HEK293 (cell line): Measurements from ENCODE around the gene RBFOX2.
A peak's percentile ranks its signal among the peaks of the same experiment; 100 is the strongest.

Experiments used
- CTCF ChIA-PET: fragments of 350-600 bp; formaldehyde crosslinking; extraction: SDS; loops from one replicate; lab custom pipeline; 2021; ENCODE audit warnings: antibody characterized with exemption; lab: Yijun Ruan, JAX
- POLR2A ChIA-PET: fragments of 300-600 bp; formaldehyde crosslinking; extraction: SDS; loops from one replicate; lab custom pipeline; 2020; ENCODE audit warnings: antibody characterized with exemption, inconsistent platforms; lab: Yijun Ruan, JAX
- H3K27ac ChIP-seq: fragments of 200-500 bp; sonication (Bioruptor generic); 2 replicates; pipeline ENCODE4 v1.5.1; 2014; ENCODE audit warnings: low read depth, low read length, control low read depth, inconsistent platforms; ENCODE audit errors: extremely low read depth
- H3K36me3 ChIP-seq, 2 experiments: fragments of 200-500 bp in 1 of 2; sonication (Bioruptor generic) in 1 of 2; 1 replicate in 1 of 2; 2 replicates in 1 of 2; pipeline ENCODE4 v1.5.1; 2014 to 2017; ENCODE audit warnings: inconsistent platforms in 2 of 2, low read length in 2 of 2; ENCODE audit not compliant: control insufficient read depth in 2 of 2, insufficient read depth in 1 of 2
- H3K4me1 ChIP-seq: fragments of 200-500 bp; sonication (Bioruptor generic); 2 replicates; pipeline ENCODE4 v1.5.1; 2014; ENCODE audit warnings: mild to moderate bottlenecking, low read length, inconsistent platforms; ENCODE audit not compliant: control insufficient read depth, insufficient read depth
- H3K4me3 ChIP-seq: 2 replicates; pipeline ENCODE4 v1.5.1; 2011; ENCODE audit warnings: low read depth, mild to moderate bottlenecking, control low read depth, low read length, moderate library complexity
- H3K9me3 ChIP-seq: fragments of 200-500 bp; sonication (Bioruptor generic); 2 replicates; pipeline ENCODE4 v1.5.1; 2014; ENCODE audit warnings: low read depth, low read length, inconsistent platforms; ENCODE audit not compliant: control insufficient read depth, insufficient read depth
- CTCF ChIP-seq: fragments of 450-650 bp; formaldehyde crosslinking; IDR thresholded peaks from 2 replicates; pipeline ENCODE4 v1.5.1; 2016; ENCODE audit warnings: missing biosample characterization, missing genetic modification characterization
- EGR2 ChIP-seq: fragments of 450-650 bp; formaldehyde crosslinking; IDR thresholded peaks from 2 replicates; pipeline ENCODE4 v1.5.1; 2016; ENCODE audit warnings: low read depth, missing biosample characterization, missing genetic modification characterization
- OSR2 ChIP-seq: fragments of 450-650 bp; formaldehyde crosslinking; IDR thresholded peaks from 2 replicates; pipeline ENCODE4 v1.5.1; 2016; ENCODE audit warnings: missing biosample characterization, missing genetic modification characterization
- PRDM1 ChIP-seq: fragments of 450-650 bp; formaldehyde crosslinking; IDR thresholded peaks from 2 replicates; pipeline ENCODE4; 2016; ENCODE audit warnings: missing biosample characterization, missing genetic modification characterization
- PRDM6 ChIP-seq: fragments of 450-650 bp; formaldehyde crosslinking; IDR thresholded peaks from 2 replicates; pipeline ENCODE4 v1.5.1; 2017; ENCODE audit warnings: missing biosample characterization, missing genetic modification characterization
- RBAK ChIP-seq: fragments of 450-650 bp; formaldehyde crosslinking; IDR thresholded peaks from 2 replicates; pipeline ENCODE4 v1.5.1; 2016; ENCODE audit warnings: missing biosample characterization, missing genetic modification characterization
- YY1 ChIP-seq: fragments of 450-650 bp; formaldehyde crosslinking; IDR thresholded peaks from 2 replicates; pipeline ENCODE4 v1.5.1; 2018; ENCODE audit warnings: missing biosample characterization, missing genetic modification characterization
- ZBTB17 ChIP-seq: fragments of 450-650 bp; formaldehyde crosslinking; IDR thresholded peaks from 2 replicates; pipeline ENCODE4 v1.5.1; 2016; ENCODE audit warnings: missing biosample characterization, missing genetic modification characterization
- ZBTB48 ChIP-seq: fragments of 450-650 bp; formaldehyde crosslinking; IDR thresholded peaks from 2 replicates; pipeline ENCODE4 v1.5.1; 2016; ENCODE audit warnings: missing biosample characterization, missing genetic modification characterization
- ZBTB6 ChIP-seq: fragments of 450-650 bp; formaldehyde crosslinking; IDR thresholded peaks from 2 replicates; pipeline ENCODE4 v1.5.1; 2017; ENCODE audit warnings: missing biosample characterization, missing genetic modification characterization
- ZFHX2 ChIP-seq: fragments of 450-650 bp; formaldehyde crosslinking; conservative IDR thresholded peaks from 2 replicates; pipeline ENCODE4 v1.5.1; 2016; ENCODE audit warnings: missing biosample characterization, missing genetic modification characterization
- ZNF10 ChIP-seq: fragments of 450-650 bp; formaldehyde crosslinking; IDR thresholded peaks from 2 replicates; pipeline ENCODE4 v1.5.1; 2017; ENCODE audit warnings: missing biosample characterization, missing genetic modification characterization
- ZNF174 ChIP-seq: fragments of 450-650 bp; formaldehyde crosslinking; IDR thresholded peaks from 2 replicates; pipeline ENCODE4 v1.5.0; 2017; ENCODE audit warnings: missing biosample characterization, mild to moderate bottlenecking, missing genetic modification characterization
- ZNF19 ChIP-seq: fragments of 450-650 bp; formaldehyde crosslinking; IDR thresholded peaks from 2 replicates; pipeline ENCODE4; 2016; ENCODE audit warnings: missing biosample characterization, missing genetic modification characterization, low read depth
- ZNF223 ChIP-seq: fragments of 450-650 bp; formaldehyde crosslinking; IDR thresholded peaks from 2 replicates; pipeline ENCODE4 v1.5.1; 2016; ENCODE audit warnings: missing biosample characterization, missing genetic modification characterization
- ZNF26 ChIP-seq: fragments of 450-650 bp; formaldehyde crosslinking; IDR thresholded peaks from 2 replicates; pipeline ENCODE4 v1.5.1; 2016; ENCODE audit warnings: missing biosample characterization, missing genetic modification characterization
- ZNF280C ChIP-seq: fragments of 450-650 bp; formaldehyde crosslinking; IDR thresholded peaks from 2 replicates; pipeline ENCODE4 v1.5.1; 2016; ENCODE audit warnings: missing biosample characterization, missing genetic modification characterization
- ZNF335 ChIP-seq: fragments of 450-650 bp; formaldehyde crosslinking; conservative IDR thresholded peaks from 2 replicates; pipeline ENCODE4 v1.5.1; 2016; ENCODE audit warnings: missing biosample characterization, missing genetic modification characterization
- ZNF362 ChIP-seq: fragments of 450-650 bp; formaldehyde crosslinking; IDR thresholded peaks from 2 replicates; pipeline ENCODE4 v1.5.1; 2016; ENCODE audit warnings: missing biosample characterization, missing genetic modification characterization
- ZNF626 ChIP-seq: fragments of 450-650 bp; sonication (Bioruptor Pico); formaldehyde crosslinking; IDR thresholded peaks from 2 replicates; pipeline ENCODE4 v1.5.1; 2018; ENCODE audit warnings: missing biosample characterization, missing genetic modification characterization, inconsistent platforms
- ZNF76 ChIP-seq: fragments of 450-650 bp; formaldehyde crosslinking; IDR thresholded peaks from 2 replicates; pipeline ENCODE4; 2016; ENCODE audit warnings: low read depth, missing biosample characterization, missing genetic modification characterization, borderline replicate concordance
- ZNF776 ChIP-seq: fragments of 450-650 bp; formaldehyde crosslinking; IDR thresholded peaks from 2 replicates; pipeline ENCODE4 v1.5.0; 2017; ENCODE audit warnings: missing biosample characterization, missing genetic modification characterization, borderline replicate concordance
- ZSCAN18 ChIP-seq: fragments of 450-650 bp; formaldehyde crosslinking; IDR thresholded peaks from 2 replicates; pipeline ENCODE4 v1.5.1; 2016; ENCODE audit warnings: missing biosample characterization, missing genetic modification characterization

The RBFOX2 gene

GRCh38 chr22:35883031-35883620 lies 145.5 kb downstream of the RBFOX2 start (continued):
- 0 out of 2 replicates have a peak, but pooled peaks have one; percentile 36 for TF ChIP-seq ZBTB6
- 0 out of 2 replicates have a peak, but pooled peaks have one; percentile 43 for TF ChIP-seq ZBTB17 (tag by site-specific recombination)
- TF ChIP-seq PRDM1 (tag by site-specific recombination) = 0 out of 2 replicates have a peak, but pooled peaks have one; percentile 76
- TF ChIP-seq, all 188 proteins: peak for 5

- CTCF ChIA-PET = interaction anchor here (0.9 to 1.0 kb wide), 2 partner anchors 183 to 255 kb away, joined by 4 to 6 read pairs; no protein-coding TSS in a partner anchor
- TF ChIP-seq ZNF76 (tag by site-specific recombination) (peak; percentile 50; the same call in 1 of the 2 replicates), ZSCAN18 (tag by site-specific recombination) (no peak), ZBTB17 (tag by site-specific recombination) (peak; percentile 79), ZNF776 (tag by site-specific recombination) (no peak), ZNF335 (tag by site-specific recombination) (peak; percentile 59), EGR2 (peak; percentile 55; the same call in 1 of the 2 replicates), OSR2 (tag by site-specific recombination) (peak; percentile 60), CTCF (tag by site-specific recombination) (no peak), ZBTB48 (tag by site-specific recombination) (0 out of 2 replicates have a peak, but pooled peaks have one; percentile 48), ZNF174 (tag by site-specific recombination) (no peak), RBAK (tag by site-specific recombination) (no peak), ZNF19 (tag by site-specific recombination) (no peak), ZNF26 (no peak), YY1 (no peak), PRDM6 (tag by site-specific recombination) (peak; percentile 82), ZNF362 (tag by site-specific recombination) (no peak), ZNF223 (tag by site-specific recombination) (no peak), ZNF626 (tag by site-specific recombination) (no peak), ZFHX2 (tag by site-specific recombination) (peak; percentile 53; the same call in 1 of the 2 replicates), ZNF280C (tag by site-specific recombination) (no peak), ZNF10 (peak; percentile 65; the same call in 1 of the 2 replicates)
These were observed 146.2 kb downstream of the RBFOX2 start for GRCh38 chr22:35882211-35883030.

More at GRCh38 chr22:35882211-35883030, 146.2 kb downstream of the RBFOX2 start:
- Histone ChIP-seq H3K27ac (no peak overlapping the region), H3K4me1 (peaks cover 13% of the 10 kb centered on the region), H3K9me3 (no peaks in the 10 kb centered on the region), H3K36me3 (no peaks in the 10 kb centered on the region), H3K4me3 (no peak overlapping the region)
- POLR2A ChIA-PET = no interaction called here
